Breast epithelium (tissue), 4 donors: Measurements from ENCODE around the gene DACT2. TPM values are rescaled to one million over a fixed set of nuclear protein-coding genes. Genes with fewer than 3 reads are reported as not detected.

Source experiments
- DNase-seq, 2 donors: peaks; one replicate each; pipeline ENCODE4 v3.0.0-alpha.2; 2019; ENCODE audit warnings: low spot score in 2 of 2
- H3K27ac ChIP-seq, 2 donors: fragments of 200-600 bp; sonication (generic) in 1 of 2; one replicate each; pipeline ENCODE4 v1.5.1; 2016 to 2019; ENCODE audit warnings: mild to moderate bottlenecking in 1 of 2
- H3K27me3 ChIP-seq, 2 donors: fragments of 200-600 bp; sonication (generic) in 1 of 2; one replicate each; pipeline versions ENCODE4 v1.5.1 to v1.6.0; 2017 to 2019; ENCODE audit warnings: control low read depth in 1 of 2, mild to moderate bottlenecking in 1 of 2
- H3K36me3 ChIP-seq: fragments of 200-600 bp; one replicate; pipeline ENCODE4 v1.5.1; 2019
- H3K4me1 ChIP-seq, 2 donors: fragments of 200-600 bp; sonication (generic); one replicate each; pipeline ENCODE4 v1.5.1; 2016 to 2019; ENCODE audit warnings: control low read depth in 1 of 2
- H3K4me3 ChIP-seq, 3 donors: fragments of 200-600 bp; sonication (generic); 1 replicate in 2 of 3; 2 replicates in 1 of 3; pipeline ENCODE4 v1.5.1; 2016 to 2019; ENCODE audit warnings: mild to moderate bottlenecking in 3 of 3, moderate library complexity in 2 of 3
- H3K9me3 ChIP-seq, 2 donors: fragments of 200-600 bp; sonication (generic) in 1 of 2; one replicate each; pipeline ENCODE4 v1.5.1; 2016 to 2019; ENCODE audit warnings: control low read depth in 1 of 2
- POLR2A ChIP-seq: fragments of 450-650 bp; IDR thresholded peaks from one replicate; pipeline ENCODE4 v1.6.1; 2016; ENCODE audit warnings: antibody characterized with exemption, mild to moderate bottlenecking, moderate library complexity
- POLR2AphosphoS5 ChIP-seq, 3 donors: sonication (generic); formaldehyde crosslinking; IDR thresholded peaks; one replicate each; pipeline ENCODE4 v1.6.1; 2017; ENCODE audit warnings: antibody characterized with exemption in 3 of 3
- intact Hi-C: fragments of 100-400 bp; cut with DNase I; formaldehyde crosslinking; loops from one replicate; pipeline ENCODE4 v1.15.1; 2023; ENCODE audit warnings: low total_unique reads
- total RNA-seq, 3 donors: library from RNA; depleted of rRNA; stranded (reverse); fragments of >200 nt; gene quantifications; one replicate each; pipeline ENCODE4 v1.1.0, GENCODE V29; 2016
- TF ChIP-seq, protein P1 (sequence below), 3 donors: fragments of 450-650 bp; IDR thresholded peaks; one replicate each; pipeline ENCODE4 v1.5.1; 2016 to 2017; ENCODE audit warnings: antibody characterized with exemption in 3 of 3, mild to moderate bottlenecking in 3 of 3, moderate library complexity in 3 of 3

DACT2 gene
- total RNA-seq, 3 donors from 2014 or later, result 0.32 to 1.0 TPM; not detected in 1

- DNase-seq, result no peak
These were observed 40.7 kb downstream of the DACT2 start for GRCh38 chr6:168278904-168279303.

DNA sequence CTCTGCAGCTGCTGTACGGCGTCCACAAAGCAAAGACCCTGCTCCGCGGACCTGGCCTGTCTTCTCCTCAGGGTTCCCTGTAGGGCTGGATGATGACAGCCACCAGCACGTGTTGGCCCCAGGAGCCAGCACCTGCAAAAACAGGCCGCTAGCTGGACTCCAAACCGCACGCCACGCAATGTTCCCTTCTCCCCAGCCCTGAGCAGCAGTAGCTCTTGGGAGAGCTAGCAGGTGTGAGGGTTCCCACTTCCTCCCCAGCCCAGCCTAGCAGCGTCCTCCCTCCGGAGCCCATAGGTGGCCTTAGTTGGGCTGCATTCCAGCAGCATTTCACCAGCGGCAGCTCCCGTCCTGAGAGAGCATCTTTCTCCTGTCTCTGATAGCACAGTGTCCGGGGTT is 42.3 kb downstream of the DACT2 start:
- no peaks in the 10 kb centered on the region for H3K9me3 ChIP-seq
- no peak overlapping the region for H3K27ac ChIP-seq
- H3K27me3 ChIP-seq, result peaks cover 0 to 24% of the 10 kb centered on the region in 2 donors
- no peak overlapping the region for H3K4me3 ChIP-seq
- no peak for DNase-seq
- intact Hi-C loops, result no loop called here
- H3K36me3 ChIP-seq, result no peaks in the 10 kb centered on the region
- no peaks in the 10 kb centered on the region for H3K4me1 ChIP-seq
- no peak for TF ChIP-seq POLR2AphosphoS5 (IDR thresholded peaks at IDR 0.05)
- TF ChIP-seq, protein P1, sequence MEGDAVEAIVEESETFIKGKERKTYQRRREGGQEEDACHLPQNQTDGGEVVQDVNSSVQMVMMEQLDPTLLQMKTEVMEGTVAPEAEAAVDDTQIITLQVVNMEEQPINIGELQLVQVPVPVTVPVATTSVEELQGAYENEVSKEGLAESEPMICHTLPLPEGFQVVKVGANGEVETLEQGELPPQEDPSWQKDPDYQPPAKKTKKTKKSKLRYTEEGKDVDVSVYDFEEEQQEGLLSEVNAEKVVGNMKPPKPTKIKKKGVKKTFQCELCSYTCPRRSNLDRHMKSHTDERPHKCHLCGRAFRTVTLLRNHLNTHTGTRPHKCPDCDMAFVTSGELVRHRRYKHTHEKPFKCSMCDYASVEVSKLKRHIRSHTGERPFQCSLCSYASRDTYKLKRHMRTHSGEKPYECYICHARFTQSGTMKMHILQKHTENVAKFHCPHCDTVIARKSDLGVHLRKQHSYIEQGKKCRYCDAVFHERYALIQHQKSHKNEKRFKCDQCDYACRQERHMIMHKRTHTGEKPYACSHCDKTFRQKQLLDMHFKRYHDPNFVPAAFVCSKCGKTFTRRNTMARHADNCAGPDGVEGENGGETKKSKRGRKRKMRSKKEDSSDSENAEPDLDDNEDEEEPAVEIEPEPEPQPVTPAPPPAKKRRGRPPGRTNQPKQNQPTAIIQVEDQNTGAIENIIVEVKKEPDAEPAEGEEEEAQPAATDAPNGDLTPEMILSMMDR (IDR thresholded peaks at IDR 0.05), result no peak

More at GRCh38 chr6:168278904-168279303, 40.7 kb downstream of the DACT2 start:
- Histone ChIP-seq H3K4me3 (no peak overlapping the region), H3K27ac (no peak overlapping the region), H3K27me3 (peaks cover 0 to 24% of the 10 kb centered on the region in 2 donors), H3K36me3 (no peaks in the 10 kb centered on the region), H3K9me3 (no peaks in the 10 kb centered on the region), H3K4me1 (no peaks in the 10 kb centered on the region)
- intact Hi-C loops, result no loop called here
- TF ChIP-seq POLR2A (no peak), POLR2AphosphoS5 (IDR thresholded peaks at IDR 0.05) (no peak)
- TF ChIP-seq, protein P1 (IDR thresholded peaks at IDR 0.05), result no peak

- no peak for DNase-seq
- intact Hi-C loops, result no loop called here
- Histone ChIP-seq H3K27me3 (peaks cover 0 to 24% of the 10 kb centered on the region in 2 donors), H3K4me1 (no peaks in the 10 kb centered on the region), H3K27ac (no peak overlapping the region), H3K36me3 (no peaks in the 10 kb centered on the region), H3K4me3 (no peak overlapping the region), H3K9me3 (no peaks in the 10 kb centered on the region)
- TF ChIP-seq, protein P1 (IDR thresholded peaks at IDR 0.05), result no peak
- no peak for TF ChIP-seq POLR2AphosphoS5 (IDR thresholded peaks at IDR 0.05)
- TF ChIP-seq POLR2A, result no peak
These were observed 42.9 kb downstream of the DACT2 start for GRCh38 chr6:168276576-168277273.

DNA sequence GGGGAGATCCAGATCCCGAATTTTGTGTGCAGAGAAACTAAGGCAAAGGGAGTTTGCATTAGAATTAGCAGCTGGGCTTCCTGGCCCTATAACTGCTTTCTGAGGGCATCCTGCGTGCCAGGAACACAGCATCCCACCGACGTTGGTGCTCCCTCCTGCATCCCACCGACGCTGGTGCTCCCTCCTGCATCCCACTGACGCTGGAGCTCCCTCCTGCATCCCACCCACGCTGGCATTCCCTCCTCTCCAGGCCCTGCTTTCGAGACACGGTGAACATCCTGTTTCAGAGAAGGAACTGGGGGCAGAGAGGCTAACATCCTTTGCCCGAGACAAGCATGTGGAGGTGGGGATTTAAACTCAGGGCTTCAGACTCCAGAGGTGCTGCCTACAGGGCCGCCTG is 44.4 kb downstream of the DACT2 start:
- H3K27me3 ChIP-seq, result peaks cover 0 to 21% of the 10 kb centered on the region in 2 donors
- intact Hi-C loops, result no loop called here

More for the DNA sequence above, 44.4 kb downstream of the DACT2 start:
- Histone ChIP-seq H3K27ac (no peak overlapping the region), H3K4me3 (no peak overlapping the region), H3K9me3 (no peaks in the 10 kb centered on the region), H3K36me3 (no peaks in the 10 kb centered on the region), H3K4me1 (no peaks in the 10 kb centered on the region)
- DNase-seq, result no peak
- TF ChIP-seq, protein P1 (IDR thresholded peaks at IDR 0.05), result no peak
- TF ChIP-seq POLR2AphosphoS5 (IDR thresholded peaks at IDR 0.05), result no peak
- TF ChIP-seq POLR2A, result no peak
